Measurements from ENCODE around the gene TRPV5.
A peak's percentile ranks its signal among the peaks of the same experiment; 100 is the strongest.

TRPV5 gene

DNA sequence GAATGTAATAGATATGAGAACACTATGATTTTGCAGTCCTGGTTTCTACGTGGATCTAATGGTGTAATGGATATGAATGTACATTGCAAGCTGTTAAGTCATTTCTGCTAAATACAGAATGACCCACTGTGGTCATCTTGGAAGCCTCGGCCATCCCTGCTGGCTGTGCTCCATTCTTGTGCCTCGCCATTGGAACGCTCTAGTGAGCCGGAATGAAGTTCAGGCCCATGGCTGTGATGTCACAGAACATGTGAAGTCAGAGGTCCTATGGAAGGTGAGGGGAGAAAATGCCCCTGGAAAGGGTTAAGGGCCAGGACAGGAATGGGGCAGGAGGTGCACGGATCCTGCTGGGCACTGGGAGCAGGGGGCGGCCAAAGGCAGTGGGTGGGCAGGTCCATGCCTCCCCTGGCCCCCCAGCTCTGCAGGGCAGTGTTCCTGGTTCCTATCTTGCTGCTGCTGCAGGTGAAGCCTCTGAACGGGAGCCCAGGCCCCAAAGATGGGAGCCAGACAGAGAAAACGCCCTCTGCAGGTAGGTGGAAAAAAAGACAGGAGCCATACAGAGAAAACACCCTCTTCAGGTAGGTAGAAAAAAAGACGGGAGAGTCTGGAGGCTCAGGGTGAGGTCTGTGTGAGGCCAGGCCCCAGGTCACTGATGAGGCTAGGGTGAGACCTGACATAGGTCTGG, 5.8 kb upstream of the TRPV5 start, which contains the start of gene LLCFC1:
LLCFC1 (plus strand) TSS at position 259 of the 685 bp plus-strand sequence; CDS start at position 397, 138 bp downstream.
- DNase-seq = no peak

DNA sequence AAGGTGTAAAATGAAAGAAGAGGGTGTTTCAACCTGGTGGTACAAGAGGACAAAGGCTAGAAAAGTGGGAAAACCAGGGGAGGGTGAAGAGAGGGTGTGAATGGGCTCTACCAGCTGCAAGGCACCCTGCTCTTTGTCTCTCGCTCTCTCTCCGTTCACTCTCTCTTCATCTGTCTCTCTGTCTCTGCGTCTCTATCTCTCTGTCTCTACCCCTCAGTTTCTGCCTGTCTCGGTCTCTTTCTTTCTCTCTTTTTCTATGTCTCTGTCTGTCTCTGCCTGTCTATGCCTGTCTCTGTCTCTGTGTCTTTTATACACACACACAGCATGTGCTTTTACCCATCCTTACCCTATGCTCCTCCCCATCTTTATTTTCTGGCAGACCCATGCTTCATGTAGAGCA, 5.1 kb upstream of the TRPV5 start:
- no peak for DNase-seq

DNA sequence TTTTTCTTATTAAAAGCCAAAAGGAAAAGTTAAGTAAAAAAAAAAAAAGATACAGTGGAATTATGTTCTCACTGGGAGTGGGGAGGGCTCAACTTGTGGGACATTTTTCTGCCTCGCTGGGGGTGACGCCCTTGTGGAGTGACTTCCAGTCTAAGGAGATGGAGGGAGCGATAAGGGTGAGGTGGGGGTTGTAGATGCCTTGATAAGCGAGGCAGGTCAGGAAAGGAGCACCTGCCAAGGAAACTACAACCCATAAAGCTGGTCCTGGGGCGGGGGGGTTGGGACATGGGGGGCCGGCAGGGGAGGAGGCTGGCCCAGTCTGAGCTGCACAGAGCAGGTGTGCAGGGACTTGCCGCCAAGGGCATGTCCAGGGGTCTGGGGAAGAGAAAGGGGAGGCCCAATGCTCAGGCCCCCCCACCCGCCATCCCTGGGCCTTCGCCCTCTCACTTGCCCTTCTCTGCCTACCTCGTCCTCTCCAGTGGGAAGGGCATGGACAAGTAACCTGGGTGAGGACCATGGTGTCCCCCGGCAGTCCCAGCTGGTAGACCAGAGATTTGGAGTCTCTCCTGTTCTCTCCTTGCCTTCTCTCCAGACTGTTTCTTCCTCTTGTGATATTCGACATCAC, 2.5 kb upstream of the TRPV5 start:
- DNase-seq = no peak

DNA sequence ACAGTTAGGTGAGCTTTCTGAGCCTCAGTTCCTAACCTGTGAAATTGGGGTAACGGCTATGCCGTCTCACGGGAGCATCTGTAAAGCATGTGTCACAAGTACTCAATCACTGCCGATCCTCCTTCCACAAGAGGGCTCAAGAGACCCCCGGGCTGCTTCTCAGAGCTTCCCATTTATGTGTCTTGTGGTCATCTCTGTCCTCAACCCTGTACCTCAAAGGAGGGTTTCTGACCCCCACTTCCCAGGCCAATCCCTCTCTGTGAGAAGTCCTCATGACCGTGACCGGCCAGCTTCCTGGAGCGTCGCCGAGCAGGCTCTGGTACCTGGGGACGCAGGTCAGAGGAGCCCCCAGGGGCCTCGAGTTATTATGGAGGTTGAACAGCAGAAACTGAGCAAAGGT, 510 bp upstream of the TRPV5 start:
- no peak for DNase-seq

DNA sequence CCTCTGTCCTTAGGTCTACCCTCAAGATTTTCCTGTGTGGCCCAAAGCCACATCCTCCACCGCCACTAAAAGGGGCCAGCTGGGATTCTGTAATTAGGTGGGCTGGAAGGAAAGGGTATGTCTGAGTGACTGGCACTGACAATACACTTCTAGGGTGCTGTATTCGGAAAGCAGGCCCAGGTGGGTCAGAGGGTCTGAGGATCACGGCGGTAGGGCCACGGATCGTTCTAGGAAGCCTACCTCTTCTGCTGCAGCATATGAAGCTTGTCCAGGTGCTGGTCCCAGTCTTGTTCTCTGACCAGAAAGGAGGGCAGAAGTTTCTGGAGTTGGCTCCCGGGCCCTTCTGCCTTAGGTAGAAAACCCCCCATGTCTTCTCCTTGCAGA, 462 bp downstream of the TRPV5 start:
- DNase-seq = no peak

DNA sequence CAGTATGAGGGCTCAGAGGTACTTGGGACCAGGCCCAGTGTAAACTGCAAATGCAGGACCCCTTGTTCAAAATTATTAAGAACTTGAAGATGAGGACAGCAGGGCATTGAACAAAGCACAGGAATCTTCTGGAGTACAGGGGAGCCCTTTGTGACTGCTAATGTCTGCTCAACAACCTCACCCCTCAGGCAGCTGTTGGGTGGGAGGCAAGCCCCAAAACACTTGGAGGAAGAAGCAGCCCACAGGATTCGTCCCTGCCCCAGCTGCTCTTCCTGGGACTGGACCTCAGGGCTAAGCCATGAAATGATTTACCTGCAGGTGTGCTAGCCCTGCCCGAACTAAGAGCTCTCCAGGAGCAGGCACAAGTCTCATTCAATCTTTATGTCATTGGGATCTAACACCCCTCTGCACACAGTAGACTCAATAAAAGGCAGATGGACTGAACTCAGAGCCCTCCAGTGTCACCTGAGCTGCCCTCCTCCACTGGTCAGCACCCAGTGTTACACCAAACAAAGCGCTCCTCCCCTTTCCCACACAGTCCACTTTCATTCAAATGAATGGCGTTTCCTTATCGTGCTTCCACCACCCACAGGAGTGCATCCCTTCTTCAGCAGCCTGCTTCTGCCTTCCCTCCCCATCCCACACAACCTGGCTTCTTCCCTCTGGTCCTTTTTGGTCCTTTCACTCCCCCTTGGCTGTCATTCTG, 1.0 kb downstream of the TRPV5 start:
- no peak for DNase-seq

DNA sequence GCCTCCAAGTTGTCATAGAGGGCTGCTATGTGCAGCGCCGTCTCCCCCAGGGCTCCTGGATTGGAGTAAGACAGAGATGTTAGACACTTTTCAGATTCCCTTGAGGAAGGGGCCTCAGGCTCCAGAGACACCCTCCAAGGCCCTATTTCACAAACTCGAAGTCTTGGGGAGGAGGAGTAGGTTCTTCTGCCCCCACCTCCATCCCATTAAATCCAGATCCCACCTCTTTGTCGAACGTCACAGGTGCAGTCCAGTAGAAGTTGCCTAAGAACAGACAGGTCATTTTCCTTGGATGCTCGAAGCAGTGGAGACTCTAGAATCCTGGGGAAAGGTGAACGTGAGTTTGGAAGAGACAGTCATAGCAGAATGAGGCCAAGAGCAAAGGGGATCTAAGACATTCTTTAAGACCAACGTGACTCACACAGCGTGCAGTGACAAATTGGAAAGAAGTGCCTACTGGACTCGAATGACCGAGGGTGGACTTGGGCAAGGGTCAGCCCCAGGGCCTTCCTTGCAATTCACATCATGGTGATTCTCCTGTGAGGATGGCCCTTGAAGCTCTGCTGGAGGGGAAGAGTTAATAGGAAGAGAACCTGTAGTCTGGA, 3.3 kb downstream of the TRPV5 start:
- no peak for DNase-seq

DNA sequence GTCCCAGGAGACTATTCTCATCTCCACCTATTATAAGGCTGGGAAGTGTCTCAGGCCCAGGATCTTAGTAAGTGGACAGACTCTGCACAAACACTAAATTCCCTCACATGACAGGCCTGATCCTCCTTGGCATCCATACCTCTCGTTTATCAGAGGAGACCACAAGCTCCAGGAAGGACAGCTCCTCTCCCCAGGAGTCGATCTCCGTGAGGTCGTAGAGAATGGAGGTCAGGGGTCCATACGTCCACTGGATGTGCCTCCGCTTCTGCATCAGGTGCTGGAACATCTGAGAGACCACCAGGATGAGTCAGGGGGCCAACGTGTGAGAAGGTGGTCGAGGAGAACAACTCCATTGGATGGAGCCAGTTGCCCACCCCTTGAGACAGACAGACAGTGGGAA, 5.6 kb downstream of the TRPV5 start:
- DNase-seq = no peak

DNA sequence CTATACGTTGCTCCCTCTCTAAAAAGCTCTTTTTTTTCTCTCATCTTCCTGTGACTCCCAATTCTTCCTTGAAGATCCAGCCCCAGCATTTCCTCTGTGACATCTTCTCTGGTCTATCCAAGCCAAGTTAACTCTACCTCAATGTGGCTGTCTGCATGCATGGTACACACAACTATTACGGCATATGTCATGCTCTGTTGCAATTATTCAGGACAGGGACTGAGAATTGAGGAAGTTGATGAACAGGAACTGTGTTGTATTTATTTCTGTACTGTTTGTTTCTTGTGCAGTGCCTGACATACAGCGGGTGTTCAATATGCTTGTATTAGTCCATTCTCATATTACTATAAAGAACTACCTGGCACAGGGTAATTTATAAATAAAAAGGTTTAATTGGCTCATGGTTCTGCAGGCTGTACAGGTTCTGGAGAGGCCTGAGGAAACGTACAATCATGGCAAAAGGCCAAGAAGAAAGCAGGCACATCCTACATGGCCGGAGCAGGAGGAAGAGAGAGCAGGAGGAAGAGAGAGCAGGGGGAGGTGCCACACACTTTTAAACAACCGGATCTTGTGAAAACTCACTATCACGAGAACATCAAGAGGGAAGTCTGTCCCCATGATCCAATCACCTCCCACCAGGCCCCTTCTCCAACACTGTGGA, 6.3 kb downstream of the TRPV5 start:
- peak; percentile 96 for DNase-seq

DNA sequence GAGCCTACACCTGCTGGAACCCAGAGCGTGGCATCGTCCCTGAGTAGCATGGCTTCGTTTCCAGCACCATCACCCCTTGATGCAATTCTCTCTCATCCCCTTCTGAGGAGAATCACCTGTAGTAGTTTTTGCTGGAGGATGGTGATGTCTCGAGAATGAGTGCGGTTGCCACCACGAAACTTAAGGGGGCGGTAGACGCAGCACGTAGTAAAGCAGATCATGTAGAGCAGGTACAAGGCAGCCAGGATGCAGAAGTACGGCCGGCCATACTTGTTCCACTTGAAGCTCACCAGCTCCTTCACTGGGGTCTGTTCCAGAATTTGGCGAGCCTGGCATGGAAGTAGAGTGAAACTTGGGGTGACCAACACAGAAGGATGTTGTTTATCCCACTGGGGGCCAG, 8.1 kb downstream of the TRPV5 start:
- no peak for DNase-seq

DNA sequence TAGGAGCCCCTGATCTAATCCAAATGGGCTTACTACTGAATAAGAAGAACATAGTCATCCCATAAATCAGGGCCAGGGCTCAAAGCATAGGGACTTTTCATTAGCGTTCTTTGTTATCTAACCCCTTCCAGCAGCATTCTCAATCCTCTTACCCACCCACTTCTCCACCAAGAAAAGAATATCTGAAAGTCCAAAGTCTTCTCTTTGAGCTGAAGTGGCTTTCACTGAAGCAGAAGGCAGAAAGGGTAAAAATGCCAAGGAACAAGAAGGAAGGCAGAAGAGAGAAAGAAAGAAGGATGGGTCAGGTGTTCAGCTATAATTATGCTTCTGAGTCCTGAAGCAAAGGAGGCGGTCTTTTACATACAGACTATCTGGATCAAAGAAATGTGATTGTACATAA, 10.2 kb downstream of the TRPV5 start:
- no peak for DNase-seq

DNA sequence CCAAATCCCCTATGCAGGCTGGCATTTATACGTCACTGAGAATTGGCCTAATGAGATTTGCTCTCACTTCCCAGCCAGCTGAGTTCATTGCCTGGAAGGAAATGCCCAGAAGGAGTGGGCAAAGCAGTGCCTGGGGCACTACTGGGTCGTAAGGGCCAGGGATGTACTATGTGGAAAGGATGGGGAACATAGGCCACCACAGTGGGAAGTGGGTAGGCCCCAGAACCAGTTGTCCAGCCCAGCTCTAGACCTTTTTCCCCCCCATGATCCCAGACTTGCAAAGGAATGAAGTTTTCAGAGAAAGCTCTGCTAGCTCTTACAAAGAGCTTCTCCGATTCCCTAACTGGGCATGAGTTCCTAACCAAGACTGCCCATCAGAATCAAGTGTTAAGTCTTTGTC, 13.9 kb downstream of the TRPV5 start:
- no peak for DNase-seq

DNA sequence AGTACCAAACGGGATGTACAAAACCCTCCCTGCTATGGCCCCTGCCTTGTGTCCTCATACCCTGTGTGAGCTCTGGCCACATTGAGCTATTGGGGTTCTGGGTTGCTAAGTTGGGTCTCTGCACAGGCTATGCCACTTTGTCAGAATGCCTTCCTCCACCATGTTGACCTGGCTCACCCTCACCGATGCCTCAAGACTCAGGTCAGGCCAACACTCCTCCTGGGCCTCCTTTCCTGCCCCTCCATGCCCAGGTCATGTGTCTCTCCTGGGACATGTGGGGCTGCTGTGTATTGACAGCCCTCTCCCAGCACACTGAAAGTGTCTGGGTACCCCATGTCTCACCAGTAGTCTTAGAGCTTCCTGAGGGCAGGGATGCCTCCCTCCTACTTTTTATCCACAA, 14.6 kb downstream of the TRPV5 start:
- DNase-seq = no peak

DNA sequence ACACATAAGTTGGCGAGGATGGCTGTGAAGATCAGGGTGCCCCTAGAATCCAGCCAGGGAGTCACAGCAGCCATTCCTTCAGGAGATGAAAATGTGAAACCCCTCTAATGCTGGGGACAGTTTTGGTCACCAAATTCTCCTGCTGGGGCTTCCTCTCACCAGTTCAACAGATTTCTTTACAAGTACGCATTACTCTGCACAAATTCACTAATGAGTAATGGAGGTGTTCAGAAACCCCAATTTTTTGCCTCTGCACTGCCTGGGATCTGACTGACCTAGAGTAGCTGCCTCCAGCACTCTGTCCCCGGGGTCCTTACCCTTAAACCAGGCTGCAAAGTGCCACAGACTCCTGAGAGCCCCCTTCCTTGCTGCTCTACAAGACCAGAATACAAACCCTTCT, 16.1 kb downstream of the TRPV5 start:
- no peak for DNase-seq

DNA sequence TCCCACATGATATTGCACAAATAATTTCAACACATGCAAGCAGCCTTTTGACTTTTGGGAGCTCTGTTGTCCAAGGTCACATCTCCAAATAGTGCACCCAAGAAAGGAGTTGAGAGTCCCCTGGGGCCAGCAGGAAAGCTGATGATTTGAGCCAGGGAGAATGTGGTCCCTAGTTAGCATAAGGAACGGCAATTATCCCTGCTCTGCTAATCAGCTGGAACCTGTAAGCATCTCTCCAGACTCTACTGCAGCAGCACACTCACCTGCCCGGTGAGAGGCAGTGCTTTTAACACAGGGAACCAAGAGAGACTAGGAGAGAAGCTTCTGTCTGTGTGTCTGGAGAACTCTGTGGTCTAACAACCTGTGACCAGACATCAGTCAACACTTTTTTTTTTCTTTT, 17.0 kb downstream of the TRPV5 start:
- no peak for DNase-seq

DNA sequence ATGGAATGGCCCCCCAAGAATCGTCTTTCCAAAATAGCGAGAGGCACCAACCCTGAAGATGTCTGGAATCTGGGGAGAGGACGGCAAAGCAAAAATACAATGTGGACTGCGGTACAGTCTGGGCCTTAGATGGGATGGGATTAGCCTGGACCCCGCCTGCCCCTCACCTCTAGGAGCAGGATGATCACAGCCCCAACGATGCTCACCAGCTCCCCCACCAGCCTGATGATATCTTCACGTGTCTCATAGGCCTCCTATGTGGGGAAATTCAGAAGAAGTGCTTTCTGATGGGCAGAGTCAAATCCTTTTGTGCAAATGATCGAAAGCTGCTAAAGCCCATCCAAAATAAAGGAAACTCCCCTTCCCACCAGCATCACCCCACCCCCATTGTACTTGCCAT, 18.2 kb downstream of the TRPV5 start:
- no peak for DNase-seq

DNA sequence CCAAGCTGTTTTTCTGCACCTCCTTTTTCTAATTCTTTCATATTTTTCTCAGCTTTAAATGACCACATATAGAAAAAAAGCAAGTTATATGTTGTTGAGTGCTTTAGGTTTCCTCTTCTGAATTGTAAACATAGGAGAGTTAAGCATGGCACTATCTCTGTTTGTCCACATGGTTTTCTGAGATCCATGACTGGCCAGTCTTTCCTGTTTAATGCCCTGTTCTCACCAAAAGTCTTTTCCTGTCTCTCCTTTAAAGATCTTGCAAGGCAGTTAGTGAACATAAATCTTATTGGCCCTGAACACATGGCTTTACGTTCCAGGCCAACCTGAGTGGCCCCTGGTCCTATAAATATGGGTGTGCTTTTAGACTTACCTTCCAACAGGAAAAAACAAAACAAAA, 19.4 kb downstream of the TRPV5 start:
- DNase-seq = no peak

DNA sequence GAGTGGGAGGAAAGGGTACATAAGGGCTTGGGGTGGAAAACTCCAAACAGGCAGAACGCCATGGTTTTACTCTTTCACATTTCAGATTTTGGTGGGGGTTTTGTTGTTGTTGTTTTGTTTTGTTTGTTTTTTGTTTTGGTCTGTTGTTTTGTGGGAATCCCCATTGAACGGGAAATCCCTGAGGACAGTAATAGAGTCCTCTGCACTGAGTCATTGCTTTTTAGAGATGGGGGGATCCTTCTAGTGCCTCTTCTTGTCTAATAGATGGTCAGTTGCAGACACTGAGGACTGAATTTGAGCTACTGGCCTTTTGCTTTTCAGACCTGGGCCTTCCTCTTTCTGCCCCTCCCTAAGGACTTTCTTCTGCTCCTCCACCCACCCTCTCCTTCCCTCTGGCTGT, 20.0 kb downstream of the TRPV5 start:
- no peak for DNase-seq

DNA sequence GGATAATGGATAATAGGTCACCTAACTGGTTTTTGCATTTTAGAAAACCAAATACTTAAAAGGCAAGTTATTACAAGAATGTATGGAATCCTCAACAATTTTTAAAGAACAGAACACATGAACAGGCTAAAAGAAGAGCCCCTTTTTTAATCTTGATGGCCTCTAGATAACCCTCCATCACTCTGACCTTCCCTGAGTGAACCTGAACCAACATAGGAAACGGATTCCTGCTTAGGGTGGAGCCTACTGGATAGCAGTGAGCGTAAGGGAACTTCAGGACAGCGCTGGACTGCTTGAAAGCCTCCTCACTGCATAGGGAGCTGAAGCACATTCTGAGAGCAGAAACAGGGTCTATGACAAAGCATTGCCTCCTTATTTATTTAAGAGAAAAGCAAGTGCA, 20.5 kb downstream of the TRPV5 start:
- DNase-seq = no peak

DNA sequence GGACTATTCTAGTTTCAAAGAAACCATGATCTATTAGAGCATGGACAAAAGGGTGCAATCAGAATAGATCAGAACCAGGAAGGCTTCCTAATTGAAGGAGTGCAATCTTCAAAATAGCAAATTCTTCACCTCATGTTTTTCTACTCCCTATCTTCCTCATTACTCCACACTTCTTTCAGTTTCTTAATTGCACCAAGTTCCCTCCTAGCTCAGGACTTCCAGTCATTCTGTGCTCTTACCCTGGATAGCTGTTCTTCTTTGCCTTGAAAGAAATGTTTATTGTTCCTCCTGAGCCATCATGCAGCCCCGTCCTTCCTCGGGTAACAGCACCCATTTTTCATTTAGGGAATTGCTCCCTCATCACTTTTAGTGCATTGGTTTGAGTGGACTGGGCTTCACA, 23.1 kb downstream of the TRPV5 start:
- DNase-seq = peak; percentile 20

DNA sequence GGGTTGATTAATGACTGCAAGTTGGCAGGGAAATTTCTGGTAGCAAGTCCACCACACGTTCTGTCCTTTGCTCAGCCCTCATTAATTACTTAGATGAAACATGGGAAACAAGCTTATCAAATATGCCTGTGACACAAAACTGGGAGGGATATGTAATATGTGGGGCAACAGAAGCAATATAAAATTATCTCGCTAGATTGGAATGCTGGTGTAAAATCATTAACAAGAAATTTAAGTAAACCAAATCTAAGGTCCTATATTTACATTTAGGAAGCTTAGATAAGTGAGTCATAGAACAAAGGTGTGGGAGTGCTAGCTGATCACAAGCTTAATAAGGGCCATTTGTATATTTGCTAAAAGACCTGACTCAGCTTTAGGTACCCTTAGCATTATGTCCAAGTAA, 23.5 kb downstream of the TRPV5 start:
- DNase-seq = no peak

DNA sequence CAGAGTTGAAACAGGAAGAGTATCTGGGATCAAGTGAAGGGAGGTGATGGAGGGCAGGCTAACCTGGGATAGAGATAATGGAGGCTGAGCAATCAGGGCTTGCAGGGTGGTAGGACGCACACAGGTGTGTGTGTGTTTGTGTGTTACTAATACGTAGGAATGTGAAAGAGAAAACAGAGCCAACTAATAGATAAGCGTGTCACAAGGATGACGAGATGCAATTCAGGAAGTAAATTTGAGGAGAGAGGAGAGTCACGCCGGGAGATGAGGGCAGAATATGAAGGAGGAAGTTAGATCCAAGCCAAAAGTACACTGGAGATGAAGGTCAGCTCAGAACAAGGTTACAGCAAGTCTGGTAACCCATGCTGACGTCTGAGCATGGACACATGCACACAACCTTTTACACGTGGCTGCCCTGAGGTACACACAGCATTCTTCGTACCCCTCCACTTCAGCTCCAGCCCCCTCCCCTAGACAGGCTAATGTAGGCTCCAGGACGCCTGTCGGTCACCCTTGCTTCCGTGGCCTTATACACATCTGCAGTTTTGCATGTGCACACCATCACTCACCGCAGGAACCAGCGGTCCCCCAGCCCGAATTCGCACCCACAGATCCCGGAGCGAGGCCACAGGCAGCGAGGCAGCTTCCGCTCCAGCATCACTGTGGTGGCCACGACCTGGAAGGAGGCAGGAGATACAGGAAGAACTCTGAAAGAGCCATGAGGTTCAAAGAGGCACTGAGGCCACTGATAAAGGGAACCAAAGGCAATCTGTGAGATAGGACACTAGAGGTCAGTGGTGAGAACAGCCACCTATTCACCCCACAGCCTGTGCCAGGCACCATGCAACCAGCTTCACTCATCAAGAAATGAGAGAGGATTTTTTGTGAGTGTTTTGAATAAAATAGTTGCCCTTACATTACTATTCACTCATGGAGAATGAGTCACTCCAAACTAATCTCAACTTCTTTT, 24.3 kb downstream of the TRPV5 start:
- DNase-seq = peak; percentile 36
